Measurements from ENCODE around the gene OR2J1.
A peak's percentile ranks its signal among the peaks of the same experiment; 100 is the strongest.
"Not testable (repeated sequence)": the region's sequence is repeated elsewhere in the genome, so short reads cannot be mapped to it uniquely, and the experiment has no call there.

Gene OR2J1

DNA sequence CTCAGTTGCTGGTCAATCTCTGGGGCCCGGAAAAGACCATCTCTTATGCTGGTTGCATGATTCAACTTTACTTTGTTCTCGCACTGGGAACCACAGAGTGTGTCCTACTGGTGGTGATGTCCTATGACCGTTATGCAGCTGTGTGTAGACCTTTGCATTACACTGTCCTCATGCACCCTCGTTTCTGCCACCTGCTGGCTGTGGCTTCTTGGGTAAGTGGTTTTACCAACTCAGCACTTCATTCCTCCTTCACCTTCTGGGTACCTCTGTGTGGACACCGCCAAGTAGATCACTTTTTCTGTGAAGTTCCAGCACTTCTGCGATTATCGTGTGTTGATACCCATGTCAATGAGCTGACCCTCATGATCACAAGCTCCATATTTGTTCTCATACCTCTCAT is 12.8 kb downstream of the OR2J1 start:
- no peak for DNase-seq (ENCODE audit: low spot score)
- Histone ChIP-seq H3K27ac (ENCODE audit: poor library complexity, severe bottlenecking) (no peak overlapping the region), H3K27me3 (ENCODE audit: insufficient read depth, poor library complexity, severe bottlenecking) (no peaks in the 10 kb centered on the region), H3K4me1 (ENCODE audit: insufficient read depth, poor library complexity, severe bottlenecking) (no peaks in the 10 kb centered on the region), H3K9me3 (ENCODE audit: severe bottlenecking) (no peaks in the 10 kb centered on the region), H3K4me3 (ENCODE audit: severe bottlenecking) (no peak overlapping the region), H3K36me3 (ENCODE audit: low read depth) (no peaks in the 10 kb centered on the region)
- TF ChIP-seq, protein P1, sequence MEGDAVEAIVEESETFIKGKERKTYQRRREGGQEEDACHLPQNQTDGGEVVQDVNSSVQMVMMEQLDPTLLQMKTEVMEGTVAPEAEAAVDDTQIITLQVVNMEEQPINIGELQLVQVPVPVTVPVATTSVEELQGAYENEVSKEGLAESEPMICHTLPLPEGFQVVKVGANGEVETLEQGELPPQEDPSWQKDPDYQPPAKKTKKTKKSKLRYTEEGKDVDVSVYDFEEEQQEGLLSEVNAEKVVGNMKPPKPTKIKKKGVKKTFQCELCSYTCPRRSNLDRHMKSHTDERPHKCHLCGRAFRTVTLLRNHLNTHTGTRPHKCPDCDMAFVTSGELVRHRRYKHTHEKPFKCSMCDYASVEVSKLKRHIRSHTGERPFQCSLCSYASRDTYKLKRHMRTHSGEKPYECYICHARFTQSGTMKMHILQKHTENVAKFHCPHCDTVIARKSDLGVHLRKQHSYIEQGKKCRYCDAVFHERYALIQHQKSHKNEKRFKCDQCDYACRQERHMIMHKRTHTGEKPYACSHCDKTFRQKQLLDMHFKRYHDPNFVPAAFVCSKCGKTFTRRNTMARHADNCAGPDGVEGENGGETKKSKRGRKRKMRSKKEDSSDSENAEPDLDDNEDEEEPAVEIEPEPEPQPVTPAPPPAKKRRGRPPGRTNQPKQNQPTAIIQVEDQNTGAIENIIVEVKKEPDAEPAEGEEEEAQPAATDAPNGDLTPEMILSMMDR (IDR thresholded peaks at IDR 0.05; ENCODE audit: poor library complexity, severe bottlenecking): no peak
- no peak for ATAC-seq (ENCODE audit: low read depth)

DNA sequence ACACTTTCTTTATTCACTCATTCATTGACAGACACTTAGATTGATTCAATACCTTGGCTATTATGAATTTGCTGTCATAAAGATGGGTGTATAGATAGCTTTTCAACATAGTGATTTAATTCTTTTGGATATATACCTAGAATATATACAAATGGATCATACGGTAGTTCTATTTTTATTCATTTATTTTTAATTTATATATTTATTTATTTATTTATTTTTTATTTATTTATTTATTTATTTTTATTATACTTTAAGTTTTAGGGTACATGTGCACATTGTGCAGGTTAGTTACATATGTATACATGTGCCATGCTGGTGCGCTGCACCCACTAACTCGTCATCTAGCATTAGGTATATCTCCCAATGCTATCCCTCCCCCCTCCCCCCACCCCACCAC is 15.7 kb downstream of the OR2J1 start:
- DNase-seq (ENCODE audit: low spot score); H3K27me3 ChIP-seq (ENCODE audit: insufficient read depth, poor library complexity, severe bottlenecking); H3K4me3 ChIP-seq (ENCODE audit: severe bottlenecking); H3K27ac ChIP-seq (ENCODE audit: poor library complexity, severe bottlenecking); H3K4me1 ChIP-seq (ENCODE audit: insufficient read depth, poor library complexity, severe bottlenecking); H3K9me3 ChIP-seq (ENCODE audit: severe bottlenecking); ATAC-seq (ENCODE audit: low read depth); H3K36me3 ChIP-seq (ENCODE audit: low read depth): not testable (repeated sequence)

DNA sequence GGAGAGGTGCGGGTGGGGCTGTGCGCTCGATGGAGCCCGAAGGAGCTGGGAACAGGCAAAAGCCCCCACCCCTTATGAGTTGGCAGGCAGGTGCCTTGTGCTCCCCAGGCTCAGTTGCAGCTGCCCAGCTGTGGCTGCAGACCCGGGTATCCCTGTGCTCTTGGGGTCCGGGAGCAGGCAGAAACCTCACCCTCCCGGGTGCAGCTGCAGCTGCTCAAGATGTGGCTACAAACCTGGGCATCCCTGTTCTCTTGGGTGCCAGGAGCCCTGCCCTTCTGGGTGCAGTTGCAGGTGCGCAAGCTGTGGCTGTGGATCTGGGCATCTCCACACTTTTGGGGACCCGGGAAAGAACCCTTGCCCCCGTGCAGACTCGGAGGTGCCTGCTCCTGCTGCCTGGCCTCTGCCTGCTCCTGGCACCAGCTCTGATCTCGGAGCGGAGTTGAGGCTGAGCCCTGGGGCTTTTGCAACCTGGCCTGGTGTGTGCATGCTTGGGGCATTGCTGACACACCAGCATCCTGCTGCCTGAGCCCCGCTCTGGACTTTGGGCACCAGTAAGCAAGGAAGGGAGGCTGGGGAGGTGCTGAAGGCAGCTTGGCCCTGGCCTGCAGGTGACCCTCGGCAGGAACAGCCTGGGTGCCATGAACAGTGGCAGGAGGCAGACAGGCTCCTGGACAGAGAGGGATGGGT is 30.2 kb downstream of the OR2J1 start:
- no peak overlapping the region for H3K27ac ChIP-seq (ENCODE audit: poor library complexity, severe bottlenecking)
- H3K27me3 ChIP-seq (ENCODE audit: insufficient read depth, poor library complexity, severe bottlenecking): peaks cover 9% of the 10 kb centered on the region
- ATAC-seq (ENCODE audit: low read depth) (no peak), DNase-seq (ENCODE audit: low spot score) (no peak)
- H3K4me3 ChIP-seq (ENCODE audit: severe bottlenecking): no peak overlapping the region
- TF ChIP-seq, protein P1 (IDR thresholded peaks at IDR 0.05; ENCODE audit: poor library complexity, severe bottlenecking): no peak
- H3K36me3 ChIP-seq (ENCODE audit: low read depth): no peaks in the 10 kb centered on the region
- H3K9me3 ChIP-seq (ENCODE audit: severe bottlenecking): no peaks in the 10 kb centered on the region
- no peaks in the 10 kb centered on the region for H3K4me1 ChIP-seq (ENCODE audit: insufficient read depth, poor library complexity, severe bottlenecking)

DNA sequence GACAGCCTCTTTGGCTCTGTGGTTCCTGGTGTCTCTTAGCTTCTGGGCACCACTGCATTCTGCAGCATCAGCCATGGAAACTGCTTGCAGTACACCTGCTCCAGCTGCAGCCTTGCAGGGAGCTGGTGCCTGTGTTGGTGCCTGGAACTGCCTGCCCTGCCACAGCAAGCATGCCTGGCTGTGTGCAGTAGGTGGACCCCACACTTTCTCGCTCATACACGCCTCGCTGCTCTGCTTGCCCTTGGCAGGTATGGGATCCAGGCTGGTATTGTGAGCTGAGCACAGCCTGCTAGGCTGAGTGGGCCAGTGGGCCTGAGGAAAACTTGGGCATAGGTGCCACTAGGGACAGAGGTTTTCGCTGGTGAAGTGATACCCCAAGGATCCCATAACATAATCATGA is 31.4 kb downstream of the OR2J1 start:
- H3K9me3 ChIP-seq (ENCODE audit: severe bottlenecking): no peaks in the 10 kb centered on the region
- ATAC-seq (ENCODE audit: low read depth): no peak
- no peak for DNase-seq (ENCODE audit: low spot score)
- H3K4me3 ChIP-seq (ENCODE audit: severe bottlenecking): no peak overlapping the region
- no peaks in the 10 kb centered on the region for H3K36me3 ChIP-seq (ENCODE audit: low read depth)
- no peak overlapping the region for H3K27ac ChIP-seq (ENCODE audit: poor library complexity, severe bottlenecking)
- TF ChIP-seq, protein P1 (IDR thresholded peaks at IDR 0.05; ENCODE audit: poor library complexity, severe bottlenecking): no peak
- no peaks in the 10 kb centered on the region for H3K4me1 ChIP-seq (ENCODE audit: insufficient read depth, poor library complexity, severe bottlenecking)
- peaks cover 9% of the 10 kb centered on the region for H3K27me3 ChIP-seq (ENCODE audit: insufficient read depth, poor library complexity, severe bottlenecking)

DNA sequence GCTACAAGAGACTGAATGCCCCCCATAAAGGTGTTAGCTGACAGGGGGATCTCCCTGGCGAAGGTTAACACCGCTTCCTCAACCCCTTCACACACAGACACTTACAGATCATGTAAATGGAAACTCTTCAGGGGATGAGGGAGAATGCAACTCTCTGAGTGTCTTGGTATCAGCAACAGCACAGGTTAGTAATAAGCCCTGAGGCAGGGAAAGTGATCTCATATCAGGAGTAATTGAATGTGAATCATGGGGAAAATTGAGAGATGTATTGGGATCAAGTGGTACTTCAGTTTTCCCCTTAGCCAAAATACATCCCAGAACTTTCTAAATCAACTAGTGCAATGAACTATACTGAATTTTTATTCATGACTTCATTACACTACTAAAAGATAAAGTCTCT is 32.4 kb downstream of the OR2J1 start:
- Histone ChIP-seq H3K27ac (ENCODE audit: poor library complexity, severe bottlenecking) (no peak overlapping the region), H3K36me3 (ENCODE audit: low read depth) (no peaks in the 10 kb centered on the region), H3K9me3 (ENCODE audit: severe bottlenecking) (no peaks in the 10 kb centered on the region), H3K4me1 (ENCODE audit: insufficient read depth, poor library complexity, severe bottlenecking) (no peaks in the 10 kb centered on the region), H3K4me3 (ENCODE audit: severe bottlenecking) (no peak overlapping the region), H3K27me3 (ENCODE audit: insufficient read depth, poor library complexity, severe bottlenecking) (peaks cover 12% of the 10 kb centered on the region)
- no peak for DNase-seq (ENCODE audit: low spot score)
- TF ChIP-seq, protein P1 (IDR thresholded peaks at IDR 0.05; ENCODE audit: poor library complexity, severe bottlenecking): no peak
- peak; percentile 38; the same call in 1 of the 3 replicates for ATAC-seq (ENCODE audit: low read depth)
